GM12878 (cell line): ENCODE measurements around the gene CAMTA1. TPM values are rescaled to one million over a fixed set of nuclear protein-coding genes. Genes with fewer than 3 reads are reported as not detected.

ENCODE experiments used
- ATAC-seq: fragments of 200-7000 bp; cut with Tn5 transposase; 3 replicates; pipeline ENCODE4 v1.9.1; 2020; ENCODE audit warnings: mild to moderate bottlenecking, moderate library complexity
- BruUV-seq: library from RNA; stranded (reverse); fragments of 400-500 nt; replicated peaks from 2 replicates; lab custom pipeline; 2021; lab: Mats Ljungman, UMichigan
- CTCF ChIA-PET: fragments of 300-600 bp; sonication (Branson Sonifier 250); formaldehyde crosslinking; extraction: SDS; loops from one replicate; lab custom pipeline; 2021; ENCODE audit warnings: inconsistent platforms; lab: Yijun Ruan, JAX
- POLR2A ChIA-PET: fragments of 350-600 bp; formaldehyde crosslinking; extraction: SDS; loops from one replicate; lab custom pipeline; 2021; ENCODE audit warnings: inconsistent platforms; lab: Charles Lee
- RAD21 ChIA-PET: fragments of 300-600 bp; sonication (Branson Sonifier 250); formaldehyde crosslinking; loops from one replicate; lab custom pipeline; 2023; ENCODE audit warnings: antibody characterized with exemption; ENCODE audit not compliant: unreplicated experiment; lab: Charles Lee
- SMC1A ChIA-PET: fragments of 300-600 bp; sonication (Branson Sonifier 250); formaldehyde crosslinking; loops from one replicate; lab custom pipeline; 2023; ENCODE audit not compliant: unreplicated experiment, uncharacterized antibody; lab: Charles Lee
- DNase-seq: peaks from one replicate; pipeline ENCODE4 v3.0.0-alpha.2; 2011; ENCODE audit warnings: low read depth, low spot score
- FAIRE-seq: peaks from 3 replicates; lab custom pipeline; 2011; peaks lifted over from hg19 to GRCh38; lab: Jason Lieb, UNC
- H2AFZ ChIP-seq: 2 replicates; pipeline ENCODE4 v1.6.0; 2011; ENCODE audit warnings: low read depth, low read length, control low read depth; ENCODE audit not compliant: control insufficient read depth
- H3K27ac ChIP-seq: 2 replicates; pipeline ENCODE4 v1.5.1; 2011; ENCODE audit warnings: control low read depth; ENCODE audit not compliant: control insufficient read depth, insufficient read depth
- H3K27me3 ChIP-seq, 2 experiments: replicated peaks in 1 of 2; 2 replicates each; pipeline versions ENCODE4 v1.6.0 to v1.6.1; 2011; ENCODE audit warnings: low read length in 1 of 2; ENCODE audit not compliant: control insufficient read depth in 2 of 2, insufficient read depth in 2 of 2
- H3K36me3 ChIP-seq, 2 experiments: 2 replicates each; pipeline ENCODE4 v1.5.1; 2011; ENCODE audit warnings: low read length in 1 of 2; ENCODE audit not compliant: control insufficient read depth in 2 of 2, insufficient read depth in 2 of 2
- H3K4me1 ChIP-seq: 2 replicates; pipeline ENCODE4 v1.6.1; 2011; ENCODE audit warnings: mild to moderate bottlenecking, low read length, moderate library complexity, mixed read lengths; ENCODE audit not compliant: control insufficient read depth, insufficient read depth
- H3K4me2 ChIP-seq: 2 replicates; pipeline ENCODE4 v1.6.0; 2011; ENCODE audit warnings: control low read depth; ENCODE audit not compliant: control insufficient read depth, insufficient read depth
- H3K4me3 ChIP-seq: fragments of 200-600 bp; sonication (generic); 2 replicates; pipeline ENCODE4 v1.5.1; 2016
- H3K79me2 ChIP-seq: 2 replicates; pipeline ENCODE4 v1.6.0; 2011; ENCODE audit warnings: low read length; ENCODE audit not compliant: control insufficient read depth, insufficient read depth
- H3K9ac ChIP-seq: 2 replicates; pipeline ENCODE4 v1.8.0; 2011; ENCODE audit warnings: low read length, control low read depth, mixed read lengths; ENCODE audit not compliant: control insufficient read depth, insufficient read depth
- H3K9me3 ChIP-seq: replicated peaks from 3 replicates; pipeline ENCODE4 v1.5.1; 2011; ENCODE audit warnings: mild to moderate bottlenecking, low read length; ENCODE audit not compliant: control insufficient read depth, insufficient read depth
- H4K20me1 ChIP-seq: 2 replicates; pipeline ENCODE4 v1.6.0; 2011; ENCODE audit not compliant: control insufficient read depth, insufficient read depth
- EGR1 ChIP-seq, 2 experiments: IDR thresholded peaks; 1 replicate in 1 of 2; 2 replicates in 1 of 2; pipeline ENCODE4 v1.6.1; 2011 to 2012; ENCODE audit warnings: low read depth in 2 of 2, low read length in 2 of 2, borderline replicate concordance in 1 of 2, mild to moderate bottlenecking in 1 of 2, moderate library complexity in 1 of 2
- HCFC1 ChIP-seq: fragments of 150-350 bp; IDR thresholded peaks from 2 replicates; pipeline ENCODE4 v1.6.1; 2014; ENCODE audit warnings: low read length
- PML ChIP-seq: IDR thresholded peaks from 2 replicates; pipeline ENCODE4 v1.6.1; 2012; ENCODE audit warnings: low read length, inconsistent platforms
- RCOR1 ChIP-seq: conservative IDR thresholded peaks from 2 replicates; pipeline ENCODE4 v1.6.1; 2012; ENCODE audit warnings: low read depth, low read length, improper control_type of control experiment
- SPI1 ChIP-seq: IDR thresholded peaks from 2 replicates; pipeline ENCODE4 v1.6.1; 2011; ENCODE audit warnings: low read depth, mild to moderate bottlenecking, low read length, moderate library complexity, borderline replicate concordance; ENCODE audit not compliant: insufficient read depth
- ZBTB33 ChIP-seq: fragments of 450-650 bp; IDR thresholded peaks from 2 replicates; pipeline ENCODE4 v1.6.1; 2017; ENCODE audit warnings: mild to moderate bottlenecking
- ZNF24 ChIP-seq: fragments of 450-650 bp; IDR thresholded peaks from 2 replicates; pipeline ENCODE4 v1.6.1; 2017; ENCODE audit warnings: antibody characterized with exemption, mild to moderate bottlenecking
- WGBS: methylation state at CpG from one replicate; pipeline ENCODE4 v1.1.6; 2016; ENCODE audit warnings: low lambda C conversion rate; ENCODE audit not compliant: insufficient replicate concordance, insufficient coverage; ENCODE audit errors: missing lambda C conversion rate; 5-methylcytosine and 5-hydroxymethylcytosine counted together
- in situ Hi-C: fragments of 300-500 bp; cut with MboI; formaldehyde crosslinking; loops from 9 replicates; pipeline ENCODE4 v1.14.3; 2018; ENCODE audit warnings: mixed read lengths
- intact Hi-C: fragments of 100-400 bp; cut with micrococcal nuclease; formaldehyde crosslinking; loops from one replicate; pipeline ENCODE4 v1.14.2; 2022; ENCODE audit not compliant: unreplicated experiment
- polyA plus RNA-seq, 11 experiments: library from polyadenylated mRNA; depleted of rRNA in 4 of 11; unstranded in 6 of 11; stranded (reverse) in 5 of 11; fragments of >200 nt; fragmentation: Nextera tagmentation in 4 of 11; fragmentation: Illumina TruSeq in 1 of 11; extraction: Ambion mirVana in 4 of 11; extraction: Trizol in 1 of 11; gene quantifications; 1 replicate in 1 of 11; 2 replicates in 10 of 11; pipeline versions ENCODE4 v1.2.1 to v1.2.3, GENCODE V29; 2011 to 2016; ENCODE audit warnings: inconsistent platforms in 2 of 11, missing spikeins in 2 of 11, low read depth in 1 of 11
- total RNA-seq, 4 experiments: library from RNA; depleted of rRNA in 3 of 4; stranded (reverse); fragments of >200 nt in 3 of 4; fragmentation: Illumina TruSeq in 1 of 4; extraction: Trizol in 1 of 4; gene quantifications; 2 replicates each; pipeline versions ENCODE4 v1.2.1 to v1.2.3, GENCODE V29; 2013 to 2021
- TF ChIP-seq, protein P1 (sequence below): IDR thresholded peaks from 2 replicates; pipeline ENCODE4 v1.6.1; 2012; ENCODE audit warnings: low read depth, low read length, improper control_type of control experiment

Gene CAMTA1
- total and polyA plus RNA-seq, 10 of the 15 experiments (the other 5 are each of a cell fraction or from before 2014, with no cell fraction given) = 37.7 to 148 (median 76.4) TPM

DNA sequence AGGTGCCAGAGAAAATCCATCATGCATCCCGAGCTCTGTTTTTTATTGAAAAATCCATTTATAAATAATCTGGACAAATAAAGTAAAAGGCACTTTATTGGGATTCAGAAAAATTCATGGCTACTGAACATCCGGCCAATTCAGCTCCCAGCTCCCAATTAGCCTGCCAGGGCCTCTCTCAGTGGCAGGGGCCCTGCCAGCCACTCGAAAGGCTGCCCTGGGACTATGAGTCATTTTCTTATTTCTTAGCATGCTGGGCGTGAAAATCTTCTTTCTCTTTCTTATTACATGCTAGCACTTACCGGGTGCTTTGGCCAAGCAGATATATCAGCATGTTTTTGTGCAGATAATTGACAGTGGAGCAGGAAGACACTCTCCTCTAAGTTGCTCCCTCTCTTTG is 283.3 kb downstream of the CAMTA1 start:
- H3K9me3 ChIP-seq = no peaks in the 10 kb centered on the region
- no peaks in the 10 kb centered on the region for H4K20me1 ChIP-seq
- CTCF ChIA-PET = no interaction called here
- H3K79me2 ChIP-seq = no peaks in the 10 kb centered on the region
- in situ Hi-C loops = loop anchor here (5.0 kb wide), 2 partner anchors 271 to 341 kb away; no protein-coding TSS in a partner anchor
- no peak for FAIRE-seq
- ATAC-seq = no peak
- BruUV-seq = no TSS peak
- H3K4me2 ChIP-seq = no peak overlapping the region
- no peak for DNase-seq
- H3K36me3 ChIP-seq = no peaks in the 10 kb centered on the region
- intact Hi-C loops = no loop called here
- RAD21 ChIA-PET = no interaction called here
- POLR2A ChIA-PET = no interaction called here
- H2AFZ ChIP-seq = no peak overlapping the region
- WGBS = 13% methylated on average over 5 of the region's 5 CpGs
- SMC1A ChIA-PET = no interaction called here
- H3K4me1 ChIP-seq = no peaks in the 10 kb centered on the region
- no peak for TF ChIP-seq EGR1 (IDR thresholded peaks at IDR 0.05; ENCODE audit: borderline replicate concordance in 1 of 2, low read depth in 2 of 2, low read length in 2 of 2)
- no peak for TF ChIP-seq RCOR1
- TF ChIP-seq PML = no peak
- TF ChIP-seq SPI1 = no peak
- TF ChIP-seq ZBTB33 = no peak
- no peak for TF ChIP-seq ZNF24
- TF ChIP-seq, protein P1, sequence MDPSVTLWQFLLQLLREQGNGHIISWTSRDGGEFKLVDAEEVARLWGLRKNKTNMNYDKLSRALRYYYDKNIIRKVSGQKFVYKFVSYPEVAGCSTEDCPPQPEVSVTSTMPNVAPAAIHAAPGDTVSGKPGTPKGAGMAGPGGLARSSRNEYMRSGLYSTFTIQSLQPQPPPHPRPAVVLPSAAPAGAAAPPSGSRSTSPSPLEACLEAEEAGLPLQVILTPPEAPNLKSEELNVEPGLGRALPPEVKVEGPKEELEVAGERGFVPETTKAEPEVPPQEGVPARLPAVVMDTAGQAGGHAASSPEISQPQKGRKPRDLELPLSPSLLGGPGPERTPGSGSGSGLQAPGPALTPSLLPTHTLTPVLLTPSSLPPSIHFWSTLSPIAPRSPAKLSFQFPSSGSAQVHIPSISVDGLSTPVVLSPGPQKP = no peak
- no peak for TF ChIP-seq HCFC1
- no peak overlapping the region for H3K4me3 ChIP-seq
- H3K27me3 ChIP-seq = peaks cover 0 to 3% of the 10 kb centered on the region in 2 experiments; a peak in 1 of 4 replicates
- H3K27ac ChIP-seq = no peak overlapping the region
- H3K9ac ChIP-seq = no peak overlapping the region
